ENCODE results near the gene CDH13. TPM values are rescaled to one million over a fixed set of nuclear protein-coding genes. Genes with fewer than 3 reads are reported as not detected.

The CDH13 gene
- total RNA-seq, 1 donor from 2014 or later, result not detected

GRCh38 chr16:83271970-83272575, 645.3 kb downstream of the CDH13 start:
- intact Hi-C loops (cut with micrococcal nuclease), result no loop called here

- intact Hi-C loops (cut with micrococcal nuclease), result no loop called here
Measured at GRCh38 chr16:83272843-83273242, 646.1 kb downstream of the CDH13 start.

- intact Hi-C loops (cut with micrococcal nuclease), result no loop called here
Measured at GRCh38 chr16:83273504-83274173, 646.9 kb downstream of the CDH13 start.

- intact Hi-C loops (cut with micrococcal nuclease), result no loop called here
Measured at GRCh38 chr16:83279251-83279650, 652.5 kb downstream of the CDH13 start.

- intact Hi-C loops (cut with micrococcal nuclease), result no loop called here
Measured at GRCh38 chr16:83285921-83286320, 659.2 kb downstream of the CDH13 start.

- intact Hi-C loops (cut with micrococcal nuclease), result no loop called here
Measured at GRCh38 chr16:83296505-83296904, 669.7 kb downstream of the CDH13 start.

- intact Hi-C loops (cut with micrococcal nuclease), result no loop called here
Measured at GRCh38 chr16:83298541-83298940, 671.8 kb downstream of the CDH13 start.

GRCh38 chr16:83300326-83300725, 673.6 kb downstream of the CDH13 start:
- intact Hi-C loops (cut with micrococcal nuclease), result no loop called here

GRCh38 chr16:83301971-83302370, 675.2 kb downstream of the CDH13 start:
- intact Hi-C loops (cut with micrococcal nuclease), result no loop called here

GRCh38 chr16:83302853-83303252, 676.1 kb downstream of the CDH13 start:
- intact Hi-C loops (cut with micrococcal nuclease), result no loop called here

- intact Hi-C loops (cut with micrococcal nuclease), result no loop called here
Measured at GRCh38 chr16:83305092-83305491, 678.3 kb downstream of the CDH13 start.

- intact Hi-C loops (cut with micrococcal nuclease), result no loop called here
Measured at GRCh38 chr16:83306961-83307593, 680.3 kb downstream of the CDH13 start.

GRCh38 chr16:83307594-83307992, 680.8 kb downstream of the CDH13 start:
- intact Hi-C loops (cut with micrococcal nuclease), result no loop called here

GRCh38 chr16:83308414-83308813, 681.6 kb downstream of the CDH13 start:
- intact Hi-C loops (cut with micrococcal nuclease), result no loop called here

GRCh38 chr16:83310816-83311215, 684.0 kb downstream of the CDH13 start:
- intact Hi-C loops (cut with micrococcal nuclease), result no loop called here

GRCh38 chr16:83312015-83312717, 685.4 kb downstream of the CDH13 start:
- intact Hi-C loops (cut with micrococcal nuclease), result no loop called here

GRCh38 chr16:83312718-83313245, 686.0 kb downstream of the CDH13 start:
- intact Hi-C loops (cut with micrococcal nuclease), result no loop called here

GRCh38 chr16:83315271-83315670, 688.5 kb downstream of the CDH13 start:
- intact Hi-C loops (cut with micrococcal nuclease), result loop anchor here (5.0 kb wide), 1 partner anchor 468 kb away; no protein-coding TSS in a partner anchor

- intact Hi-C loops (cut with micrococcal nuclease), result loop anchor here (5.0 kb wide), 1 partner anchor 469 kb away; no protein-coding TSS in a partner anchor
Measured at GRCh38 chr16:83316458-83316857, 689.7 kb downstream of the CDH13 start.

- intact Hi-C loops (cut with micrococcal nuclease), result loop anchor here (5.0 kb wide), 1 partner anchor 471 kb away; no protein-coding TSS in a partner anchor
Measured at GRCh38 chr16:83318390-83318789, 691.6 kb downstream of the CDH13 start.

GRCh38 chr16:83328936-83329335, 702.2 kb downstream of the CDH13 start:
- intact Hi-C loops (cut with micrococcal nuclease), result no loop called here

GRCh38 chr16:83329441-83329840, 702.7 kb downstream of the CDH13 start:
- intact Hi-C loops (cut with micrococcal nuclease), result no loop called here
